SK-N-SH treated with all-trans-retinoic acid at 6 μM for 48 hours (cell line): ENCODE results near the gene VTI1A.
"Not testable (repeated sequence)": the region's sequence is repeated elsewhere in the genome, so short reads cannot be mapped to it uniquely, and the experiment has no call there.

ENCODE experiments used
- ATAC-seq: fragments of 200-7000 bp; cut with Tn5 transposase; 3 replicates; pipeline ENCODE4 v1.9.1; 2020; ENCODE audit warnings: mild to moderate bottlenecking, moderate library complexity
- ARNTL ChIP-seq: fragments of 450-650 bp; formaldehyde crosslinking; IDR thresholded peaks from 2 replicates; pipeline ENCODE4 v1.5.0; 2020; ENCODE audit warnings: low read depth, mild to moderate bottlenecking, moderate library complexity, borderline replicate concordance
- BACH2 ChIP-seq: fragments of 250-450 bp; sonication (Bioruptor Pico); IDR thresholded peaks from 2 replicates; pipeline ENCODE4 v1.9.0; 2021; ENCODE audit warnings: mild to moderate bottlenecking, borderline replicate concordance
- CSDC2 ChIP-seq: fragments of 250-450 bp; sonication (Bioruptor Pico); IDR thresholded peaks from 2 replicates; pipeline ENCODE4 v1.5.0; 2020; ENCODE audit warnings: mild to moderate bottlenecking, moderate library complexity
- ESRRG ChIP-seq: fragments of 250-450 bp; sonication (Bioruptor Pico); IDR thresholded peaks from 2 replicates; pipeline ENCODE4 v1.6.1; 2021; ENCODE audit warnings: mild to moderate bottlenecking
- GLIS3 ChIP-seq: fragments of 250-450 bp; sonication (Bioruptor Pico); IDR thresholded peaks from 2 replicates; pipeline ENCODE4 v1.5.0; 2020; ENCODE audit warnings: mild to moderate bottlenecking, moderate library complexity
- ISL1 ChIP-seq: fragments of 250-450 bp; sonication (Bioruptor Pico); IDR thresholded peaks from 2 replicates; pipeline ENCODE4 v2.1.2; 2022; ENCODE audit warnings: mild to moderate bottlenecking, moderate library complexity
- PPARA ChIP-seq: fragments of 250-450 bp; sonication (Bioruptor Pico); IDR thresholded peaks from 2 replicates; pipeline ENCODE4 v1.5.0; 2020; ENCODE audit warnings: mild to moderate bottlenecking, borderline replicate concordance
- RARB ChIP-seq: fragments of 250-450 bp; sonication (Bioruptor Pico); IDR thresholded peaks from 2 replicates; pipeline ENCODE4 v1.8.0; 2021; ENCODE audit warnings: mild to moderate bottlenecking, moderate library complexity
- SNAI2 ChIP-seq: fragments of 250-450 bp; sonication (Bioruptor Pico); IDR thresholded peaks from 2 replicates; pipeline ENCODE4 v1.5.0; 2020; ENCODE audit warnings: mild to moderate bottlenecking, moderate library complexity
- TCF4 ChIP-seq: fragments of 250-450 bp; sonication (Bioruptor Pico); IDR thresholded peaks from 2 replicates; pipeline ENCODE4 v1.8.0; 2021; ENCODE audit warnings: mild to moderate bottlenecking, moderate library complexity, borderline replicate concordance
- TOX ChIP-seq: fragments of 250-450 bp; sonication (Bioruptor Pico); IDR thresholded peaks from 2 replicates; pipeline ENCODE4 v1.8.0; 2021; ENCODE audit warnings: mild to moderate bottlenecking, moderate library complexity, borderline replicate concordance
- ZC3H10 ChIP-seq: fragments of 250-450 bp; sonication (Bioruptor Pico); IDR thresholded peaks from 2 replicates; pipeline ENCODE4 v1.5.1; 2021; ENCODE audit warnings: mild to moderate bottlenecking, moderate library complexity
- ZFP3 ChIP-seq: fragments of 250-450 bp; sonication (Bioruptor Pico); IDR thresholded peaks from 2 replicates; pipeline ENCODE4 v1.5.0; 2020; ENCODE audit warnings: mild to moderate bottlenecking, moderate library complexity
- ZFP30 ChIP-seq: fragments of 450-650 bp; formaldehyde crosslinking; IDR thresholded peaks from 2 replicates; pipeline ENCODE4 v1.5.0; 2022; ENCODE audit warnings: mild to moderate bottlenecking, moderate library complexity
- ZNF565 ChIP-seq: fragments of 450-650 bp; formaldehyde crosslinking; conservative IDR thresholded peaks from 2 replicates; pipeline ENCODE4 v1.5.0; 2020; ENCODE audit warnings: low read depth, mild to moderate bottlenecking, moderate library complexity
- ZNF70 ChIP-seq: fragments of 450-650 bp; formaldehyde crosslinking; IDR thresholded peaks from 2 replicates; pipeline ENCODE4 v1.5.0; 2020; ENCODE audit warnings: mild to moderate bottlenecking, moderate library complexity
- ZNF8 ChIP-seq: fragments of 450-650 bp; formaldehyde crosslinking; IDR thresholded peaks from 2 replicates; pipeline ENCODE4 v1.5.0; 2020; ENCODE audit warnings: mild to moderate bottlenecking, moderate library complexity
- TF ChIP-seq, protein P1 (sequence below): fragments of 250-450 bp; sonication (Bioruptor Pico); IDR thresholded peaks from 2 replicates; pipeline ENCODE4 v1.5.1; 2021; ENCODE audit warnings: mild to moderate bottlenecking, moderate library complexity
- TF ChIP-seq, protein P2 (sequence below): fragments of 250-450 bp; sonication (Bioruptor Pico); IDR thresholded peaks from 2 replicates; pipeline ENCODE4 v1.5.0; 2020; ENCODE audit warnings: mild to moderate bottlenecking, moderate library complexity
- TF ChIP-seq, protein P3 (sequence below): fragments of 250-450 bp; sonication (Bioruptor Pico); IDR thresholded peaks from 2 replicates; pipeline ENCODE4 v1.8.0; 2021; ENCODE audit warnings: low read depth, mild to moderate bottlenecking, moderate library complexity, borderline replicate concordance
- TF ChIP-seq, protein P4 (sequence below): fragments of 250-450 bp; sonication (Bioruptor Pico); IDR thresholded peaks from 2 replicates; pipeline ENCODE4 v1.8.0; 2020; ENCODE audit warnings: mild to moderate bottlenecking, moderate library complexity, borderline replicate concordance

VTI1A gene

DNA sequence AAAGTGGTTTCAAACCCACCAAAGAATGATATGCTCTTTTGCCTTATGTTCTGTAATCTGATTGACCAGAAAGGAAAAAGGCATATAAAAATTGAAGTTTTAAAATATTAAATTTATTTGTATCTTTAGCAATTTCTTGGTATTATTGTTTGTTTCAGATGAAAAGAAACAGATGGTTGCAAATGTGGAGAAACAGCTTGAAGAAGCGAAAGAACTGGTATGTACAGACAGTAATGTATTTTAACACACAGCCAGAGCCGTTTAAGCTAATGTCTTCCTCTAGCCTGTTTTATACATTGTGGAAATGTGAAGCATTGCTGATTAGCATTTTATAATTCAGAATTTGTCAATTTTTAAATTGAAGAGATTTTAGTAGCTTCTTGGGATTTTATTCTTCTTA, 13.4 kb downstream of the VTI1A start (continued):
- TF ChIP-seq, protein P1, sequence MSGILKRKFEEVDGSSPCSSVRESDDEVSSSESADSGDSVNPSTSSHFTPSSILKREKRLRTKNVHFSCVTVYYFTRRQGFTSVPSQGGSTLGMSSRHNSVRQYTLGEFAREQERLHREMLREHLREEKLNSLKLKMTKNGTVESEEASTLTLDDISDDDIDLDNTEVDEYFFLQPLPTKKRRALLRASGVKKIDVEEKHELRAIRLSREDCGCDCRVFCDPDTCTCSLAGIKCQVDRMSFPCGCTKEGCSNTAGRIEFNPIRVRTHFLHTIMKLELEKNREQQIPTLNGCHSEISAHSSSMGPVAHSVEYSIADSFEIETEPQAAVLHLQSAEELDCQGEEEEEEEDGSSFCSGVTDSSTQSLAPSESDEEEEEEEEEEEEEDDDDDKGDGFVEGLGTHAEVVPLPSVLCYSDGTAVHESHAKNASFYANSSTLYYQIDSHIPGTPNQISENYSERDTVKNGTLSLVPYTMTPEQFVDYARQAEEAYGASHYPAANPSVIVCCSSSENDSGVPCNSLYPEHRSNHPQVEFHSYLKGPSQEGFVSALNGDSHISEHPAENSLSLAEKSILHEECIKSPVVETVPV (CRISPR knock-in tag), result no peak
- no peak for TF ChIP-seq ARNTL (CRISPR knock-in tag)
- TF ChIP-seq, all 23 proteins: peak for 0

GRCh38 chr10:112461029-112461887, 14.2 kb downstream of the VTI1A start:
- TF ChIP-seq CSDC2 (CRISPR knock-in tag), result no peak
- no peak for TF ChIP-seq BACH2 (CRISPR knock-in tag)
- no peak for TF ChIP-seq SNAI2 (CRISPR knock-in tag)
- no peak for TF ChIP-seq ISL1 (CRISPR knock-in tag)
- no peak for TF ChIP-seq ARNTL (CRISPR knock-in tag)
- TF ChIP-seq ZFP30 (CRISPR knock-in tag), result no peak
- no peak for TF ChIP-seq ZFP3 (CRISPR knock-in tag)
- TF ChIP-seq TCF4, result no peak
- TF ChIP-seq ZNF565, result no peak
- no peak for TF ChIP-seq RARB (CRISPR knock-in tag)
- TF ChIP-seq, protein P2, sequence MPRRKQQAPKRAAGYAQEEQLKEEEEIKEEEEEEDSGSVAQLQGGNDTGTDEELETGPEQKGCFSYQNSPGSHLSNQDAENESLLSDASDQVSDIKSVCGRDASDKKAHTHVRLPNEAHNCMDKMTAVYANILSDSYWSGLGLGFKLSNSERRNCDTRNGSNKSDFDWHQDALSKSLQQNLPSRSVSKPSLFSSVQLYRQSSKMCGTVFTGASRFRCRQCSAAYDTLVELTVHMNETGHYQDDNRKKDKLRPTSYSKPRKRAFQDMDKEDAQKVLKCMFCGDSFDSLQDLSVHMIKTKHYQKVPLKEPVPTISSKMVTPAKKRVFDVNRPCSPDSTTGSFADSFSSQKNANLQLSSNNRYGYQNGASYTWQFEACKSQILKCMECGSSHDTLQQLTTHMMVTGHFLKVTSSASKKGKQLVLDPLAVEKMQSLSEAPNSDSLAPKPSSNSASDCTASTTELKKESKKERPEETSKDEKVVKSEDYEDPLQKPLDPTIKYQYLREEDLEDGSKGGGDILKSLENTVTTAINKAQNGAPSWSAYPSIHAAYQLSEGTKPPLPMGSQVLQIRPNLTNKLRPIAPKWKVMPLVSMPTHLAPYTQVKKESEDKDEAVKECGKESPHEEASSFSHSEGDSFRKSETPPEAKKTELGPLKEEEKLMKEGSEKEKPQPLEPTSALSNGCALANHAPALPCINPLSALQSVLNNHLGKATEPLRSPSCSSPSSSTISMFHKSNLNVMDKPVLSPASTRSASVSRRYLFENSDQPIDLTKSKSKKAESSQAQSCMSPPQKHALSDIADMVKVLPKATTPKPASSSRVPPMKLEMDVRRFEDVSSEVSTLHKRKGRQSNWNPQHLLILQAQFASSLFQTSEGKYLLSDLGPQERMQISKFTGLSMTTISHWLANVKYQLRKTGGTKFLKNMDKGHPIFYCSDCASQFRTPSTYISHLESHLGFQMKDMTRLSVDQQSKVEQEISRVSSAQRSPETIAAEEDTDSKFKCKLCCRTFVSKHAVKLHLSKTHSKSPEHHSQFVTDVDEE (CRISPR knock-in tag), result no peak
- no peak for TF ChIP-seq TOX (CRISPR knock-in tag)
- no peak for TF ChIP-seq ZC3H10
- TF ChIP-seq, all 23 proteins: peak for 0
- ATAC-seq, result no peak

DNA sequence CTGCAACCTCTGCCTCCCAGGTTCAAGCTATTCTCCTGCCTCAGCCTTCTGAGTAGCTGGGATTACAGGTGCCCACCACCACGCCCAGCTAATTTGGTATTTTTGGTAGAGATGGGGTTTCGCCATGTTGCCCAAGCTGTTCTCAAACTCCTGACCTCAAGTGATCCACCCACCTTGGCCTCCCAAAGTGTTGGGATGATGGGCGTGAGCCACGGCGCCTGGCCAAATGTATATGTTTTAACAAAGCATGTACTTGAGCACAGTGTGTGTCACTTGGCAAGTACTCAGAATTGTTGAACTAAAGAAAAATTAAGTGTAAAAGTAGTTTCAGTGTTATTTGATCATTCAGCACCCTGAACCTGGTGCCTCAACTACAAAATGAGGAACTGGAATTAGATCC, 17.1 kb downstream of the VTI1A start:
- ATAC-seq, result not testable (repeated sequence)

- no peak for TF ChIP-seq PPARA
- TF ChIP-seq ZNF70 (CRISPR knock-in tag), result no peak
- peak; percentile 97 for TF ChIP-seq ZNF8 (CRISPR knock-in tag)
- no peak for TF ChIP-seq ZC3H10
- no peak for TF ChIP-seq ARNTL (CRISPR knock-in tag)
- TF ChIP-seq GLIS3, result no peak
- no peak for ATAC-seq
Observed at GRCh38 chr10:112465299-112465883, 18.4 kb downstream of the VTI1A start.

- ATAC-seq, result no peak
- TF ChIP-seq GLIS3, result no peak
- no peak for TF ChIP-seq ZNF70 (CRISPR knock-in tag)
- no peak for TF ChIP-seq ZFP3 (CRISPR knock-in tag)
- no peak for TF ChIP-seq TOX (CRISPR knock-in tag)
- TF ChIP-seq ZNF8 (CRISPR knock-in tag), result no peak
- TF ChIP-seq ZFP30 (CRISPR knock-in tag), result no peak
- TF ChIP-seq, protein P3, sequence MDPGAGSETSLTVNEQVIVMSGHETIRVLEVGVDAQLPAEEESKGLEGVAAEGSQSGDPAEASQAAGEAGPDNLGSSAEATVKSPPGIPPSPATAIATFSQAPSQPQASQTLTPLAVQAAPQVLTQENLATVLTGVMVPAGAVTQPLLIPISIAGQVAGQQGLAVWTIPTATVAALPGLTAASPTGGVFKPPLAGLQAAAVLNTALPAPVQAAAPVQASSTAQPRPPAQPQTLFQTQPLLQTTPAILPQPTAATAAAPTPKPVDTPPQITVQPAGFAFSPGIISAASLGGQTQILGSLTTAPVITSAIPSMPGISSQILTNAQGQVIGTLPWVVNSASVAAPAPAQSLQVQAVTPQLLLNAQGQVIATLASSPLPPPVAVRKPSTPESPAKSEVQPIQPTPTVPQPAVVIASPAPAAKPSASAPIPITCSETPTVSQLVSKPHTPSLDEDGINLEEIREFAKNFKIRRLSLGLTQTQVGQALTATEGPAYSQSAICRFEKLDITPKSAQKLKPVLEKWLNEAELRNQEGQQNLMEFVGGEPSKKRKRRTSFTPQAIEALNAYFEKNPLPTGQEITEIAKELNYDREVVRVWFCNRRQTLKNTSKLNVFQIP, result no peak
- TF ChIP-seq BACH2 (CRISPR knock-in tag), result no peak
- TF ChIP-seq SNAI2 (CRISPR knock-in tag), result no peak
- TF ChIP-seq ESRRG, result no peak
- TF ChIP-seq, protein P4, sequence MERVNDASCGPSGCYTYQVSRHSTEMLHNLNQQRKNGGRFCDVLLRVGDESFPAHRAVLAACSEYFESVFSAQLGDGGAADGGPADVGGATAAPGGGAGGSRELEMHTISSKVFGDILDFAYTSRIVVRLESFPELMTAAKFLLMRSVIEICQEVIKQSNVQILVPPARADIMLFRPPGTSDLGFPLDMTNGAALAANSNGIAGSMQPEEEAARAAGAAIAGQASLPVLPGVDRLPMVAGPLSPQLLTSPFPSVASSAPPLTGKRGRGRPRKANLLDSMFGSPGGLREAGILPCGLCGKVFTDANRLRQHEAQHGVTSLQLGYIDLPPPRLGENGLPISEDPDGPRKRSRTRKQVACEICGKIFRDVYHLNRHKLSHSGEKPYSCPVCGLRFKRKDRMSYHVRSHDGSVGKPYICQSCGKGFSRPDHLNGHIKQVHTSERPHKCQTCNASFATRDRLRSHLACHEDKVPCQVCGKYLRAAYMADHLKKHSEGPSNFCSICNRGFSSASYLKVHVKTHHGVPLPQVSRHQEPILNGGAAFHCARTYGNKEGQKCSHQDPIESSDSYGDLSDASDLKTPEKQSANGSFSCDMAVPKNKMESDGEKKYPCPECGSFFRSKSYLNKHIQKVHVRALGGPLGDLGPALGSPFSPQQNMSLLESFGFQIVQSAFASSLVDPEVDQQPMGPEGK (CRISPR knock-in tag), result no peak
- no peak for TF ChIP-seq ISL1 (CRISPR knock-in tag)
- TF ChIP-seq ARNTL (CRISPR knock-in tag), result no peak
- no peak for TF ChIP-seq RARB (CRISPR knock-in tag)
- TF ChIP-seq, protein P2 (CRISPR knock-in tag), result no peak
- no peak for TF ChIP-seq CSDC2 (CRISPR knock-in tag)
Observed at GRCh38 chr10:112466802-112467201, 19.8 kb downstream of the VTI1A start.
